LHCN-M2 (cell line): ENCODE results near the gene IGSF23. TPM values are rescaled to one million over a fixed set of nuclear protein-coding genes. Genes with fewer than 3 reads are reported as not detected.
"Not testable (repeated sequence)": the region's sequence is repeated elsewhere in the genome, so short reads cannot be mapped to it uniquely, and the experiment has no call there.

Experiments
- DNase-seq: peaks from one replicate; pipeline ENCODE4 v3.0.0-alpha.2; 2012; ENCODE audit warnings: low read depth
- total RNA-seq: library from RNA; depleted of rRNA; stranded (reverse); fragments of >200 nt; gene quantifications from 2 replicates; pipeline ENCODE4 v1.2.3, GENCODE V29; 2014

IGSF23 gene
- total RNA-seq, 1 experiment from 2014 or later = not detected

DNA sequence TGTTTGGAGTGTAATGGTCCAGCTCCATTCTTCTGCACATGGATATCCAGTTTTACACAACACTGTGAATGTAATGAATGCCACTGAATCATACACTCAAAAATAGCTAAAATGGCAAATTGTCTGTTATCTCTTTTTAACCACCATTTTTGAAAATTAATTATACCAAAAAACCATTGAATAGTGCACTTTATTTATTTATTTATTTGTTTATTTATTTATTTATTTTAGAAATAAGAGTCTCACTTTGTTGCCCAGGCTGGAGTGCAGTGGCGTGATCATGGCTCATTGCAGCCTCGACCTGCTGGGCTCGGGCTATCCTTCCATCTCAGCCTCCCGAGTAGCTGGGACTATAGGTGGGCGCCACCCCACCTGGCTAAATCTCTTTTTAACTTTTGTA lies 50.6 kb downstream of the IGSF23 start:
- no peak for DNase-seq

- no peak for DNase-seq
Measured at GRCh38 chr19:44664976-44665375, 51.6 kb downstream of the IGSF23 start.

DNA sequence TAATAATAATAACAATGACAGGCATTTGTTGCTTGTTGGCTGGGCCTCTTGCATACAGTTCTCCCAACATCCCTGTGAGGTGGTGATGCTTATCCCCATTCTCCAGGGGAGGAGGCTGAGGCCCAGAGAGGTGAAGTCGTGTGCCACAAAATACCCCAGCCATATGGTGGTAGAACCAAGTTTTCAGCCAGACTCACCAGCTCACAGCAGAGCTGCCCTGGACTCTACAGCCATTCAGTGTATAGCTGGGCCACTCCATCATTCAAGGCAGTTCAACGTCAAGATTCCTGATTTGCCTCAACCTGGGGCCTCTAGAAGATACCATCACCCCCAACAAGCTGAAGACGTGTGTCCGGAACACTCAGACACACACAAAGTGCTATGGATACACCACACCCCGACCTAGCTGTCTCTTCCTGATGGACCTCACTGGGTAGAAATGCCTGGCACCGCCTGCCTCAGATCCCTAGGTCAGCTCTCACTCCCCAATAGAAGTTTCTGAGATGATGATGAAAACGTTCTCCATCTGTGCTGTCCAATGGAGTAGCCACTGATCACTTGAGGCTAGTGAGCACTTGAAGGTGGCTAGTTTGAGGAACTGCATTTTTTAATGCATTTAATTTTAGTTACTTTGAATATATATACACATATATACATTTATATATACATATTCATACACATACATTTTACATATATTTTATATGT lies 53.6 kb downstream of the IGSF23 start:
- no peak for DNase-seq

- no peak for DNase-seq
Measured at GRCh38 chr19:44668985-44669764, 55.8 kb downstream of the IGSF23 start.

DNA sequence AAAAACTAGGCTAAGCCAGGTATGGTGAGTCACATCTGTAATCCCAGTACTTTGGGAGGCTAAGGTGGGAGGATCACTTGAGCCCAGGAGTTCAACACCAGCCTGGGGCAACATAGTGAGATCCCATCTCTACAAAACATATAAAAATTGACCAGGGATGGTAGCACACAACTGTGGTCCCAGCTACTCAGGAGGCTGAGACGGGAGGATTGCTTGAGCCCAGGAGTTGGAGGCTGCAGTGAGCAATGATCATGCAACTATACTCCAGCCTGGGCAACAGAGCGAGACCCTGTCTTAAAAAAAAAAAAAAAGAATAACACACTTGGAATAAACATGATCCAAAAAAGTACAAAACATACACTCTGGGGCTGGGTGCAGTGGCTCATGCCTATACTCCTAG lies 56.7 kb downstream of the IGSF23 start:
- not testable (repeated sequence) for DNase-seq

GRCh38 chr19:44671400-44671799 lies 58.0 kb downstream of the IGSF23 start, which contains the start of gene CEACAM19:
Gene CEACAM19 (plus strand): TSS chr19:44671482. CDS start chr19:44671932, 450 bp downstream.
- no peak for DNase-seq

DNA sequence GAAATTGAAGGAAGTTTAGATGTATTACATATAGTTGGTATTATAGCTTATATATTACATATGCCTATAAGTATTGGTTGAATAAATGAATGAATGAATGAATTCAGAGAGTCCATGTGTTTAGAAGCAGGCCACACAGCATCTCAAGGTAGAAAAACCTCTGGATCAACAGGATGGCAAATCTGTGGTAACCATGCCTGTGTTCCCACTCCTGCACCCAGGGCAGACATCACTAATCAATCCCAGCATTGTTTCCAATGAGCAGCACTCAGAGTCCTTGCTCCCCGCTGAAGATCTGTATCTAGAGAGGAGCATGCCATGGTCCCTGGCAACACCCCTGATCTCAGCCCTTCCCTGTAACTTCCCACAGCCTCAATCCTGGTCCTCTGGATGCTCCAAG lies 58.9 kb downstream of the IGSF23 start:
- no peak for DNase-seq

- DNase-seq = no peak
Measured at GRCh38 chr19:44673510-44673909, 60.1 kb downstream of the IGSF23 start.

GRCh38 chr19:44675521-44675920 lies 62.2 kb downstream of the IGSF23 start:
- no peak for DNase-seq

- DNase-seq = peak; percentile 46
Measured at GRCh38 chr19:44677019-44677811, 63.9 kb downstream of the IGSF23 start.

DNA sequence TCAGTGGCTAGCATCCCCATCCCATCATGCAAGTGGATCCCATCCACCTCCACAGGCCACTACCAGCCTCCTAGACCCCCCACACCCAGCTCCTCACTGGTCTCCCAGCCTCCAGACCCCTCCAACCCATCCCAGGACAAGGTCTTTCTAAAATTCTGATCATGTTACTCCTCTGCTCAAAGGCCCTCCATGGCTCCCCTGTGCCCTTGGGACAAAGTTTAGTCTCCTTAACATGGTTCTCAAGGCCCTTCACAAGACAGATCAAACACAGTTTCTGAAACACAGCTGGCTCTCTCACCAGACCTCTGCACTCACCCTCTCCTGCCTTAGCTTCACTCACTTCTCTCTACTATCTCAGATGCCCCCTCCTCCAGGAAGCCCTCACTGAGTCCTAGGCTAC lies 67.2 kb downstream of the IGSF23 start:
- DNase-seq = no peak

DNA sequence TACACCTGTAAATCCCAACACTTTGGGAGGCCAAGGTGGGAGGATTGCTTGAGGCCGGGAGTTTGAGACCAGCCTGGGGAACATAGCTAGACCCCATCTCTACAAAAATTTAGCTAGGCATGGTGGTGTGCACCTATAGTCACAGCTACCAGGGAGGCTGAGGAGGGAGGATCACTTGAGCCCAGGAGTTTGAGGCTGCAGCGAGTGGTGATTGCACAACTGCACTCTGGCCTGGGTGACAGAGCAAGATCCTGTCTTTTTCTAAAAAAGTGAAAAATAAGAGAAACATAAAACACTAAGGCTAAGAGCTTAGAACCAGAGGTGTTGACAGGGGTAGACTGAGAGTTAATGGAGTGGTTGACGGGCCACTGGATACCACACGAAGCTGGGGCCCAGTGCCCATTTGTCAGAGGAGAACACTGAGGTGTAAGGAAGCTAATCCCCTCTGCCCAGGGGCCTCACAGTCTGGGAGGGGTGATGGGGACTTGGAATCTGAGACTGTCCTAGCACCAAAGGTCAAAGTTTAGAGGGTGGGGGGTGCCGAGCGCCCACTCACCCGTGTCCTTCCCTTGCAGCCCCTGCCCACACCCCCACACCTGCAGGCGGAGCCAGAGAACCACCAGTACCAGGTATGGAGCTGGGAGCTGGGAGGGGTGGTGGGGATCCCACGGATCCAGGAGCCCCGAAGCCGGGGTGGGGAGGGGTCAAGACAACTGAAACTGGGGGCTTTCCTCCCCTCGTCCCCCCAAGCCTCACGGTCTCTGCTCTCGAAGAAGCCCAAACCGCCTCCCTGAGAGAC lies 68.8 kb downstream of the IGSF23 start:
- no peak for DNase-seq

- no peak for DNase-seq
Measured at GRCh38 chr19:44682807-44683206, 69.4 kb downstream of the IGSF23 start.

- no peak for DNase-seq
Measured at GRCh38 chr19:44683434-44684210, 70.3 kb downstream of the IGSF23 start.

DNA sequence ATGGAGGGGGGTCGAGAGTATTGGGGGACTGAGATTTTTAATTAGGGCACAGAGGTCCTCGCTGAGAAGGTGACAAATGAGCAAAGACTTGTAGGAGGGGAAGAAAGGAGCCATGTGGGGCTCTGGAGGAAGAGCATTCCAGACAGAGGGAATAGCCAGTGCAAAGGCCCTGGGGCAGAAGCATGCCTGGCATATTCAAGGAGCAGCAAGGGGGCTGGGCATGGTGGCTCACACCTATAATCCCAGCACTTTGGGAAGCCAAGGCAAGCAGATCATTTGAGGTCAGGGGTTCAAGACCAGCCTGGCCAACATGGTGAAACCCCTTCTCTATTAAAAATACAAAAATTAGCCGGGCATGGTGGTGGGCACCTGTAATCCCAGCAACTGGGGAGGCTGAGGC lies 71.0 kb downstream of the IGSF23 start:
- DNase-seq = not testable (repeated sequence)

DNA sequence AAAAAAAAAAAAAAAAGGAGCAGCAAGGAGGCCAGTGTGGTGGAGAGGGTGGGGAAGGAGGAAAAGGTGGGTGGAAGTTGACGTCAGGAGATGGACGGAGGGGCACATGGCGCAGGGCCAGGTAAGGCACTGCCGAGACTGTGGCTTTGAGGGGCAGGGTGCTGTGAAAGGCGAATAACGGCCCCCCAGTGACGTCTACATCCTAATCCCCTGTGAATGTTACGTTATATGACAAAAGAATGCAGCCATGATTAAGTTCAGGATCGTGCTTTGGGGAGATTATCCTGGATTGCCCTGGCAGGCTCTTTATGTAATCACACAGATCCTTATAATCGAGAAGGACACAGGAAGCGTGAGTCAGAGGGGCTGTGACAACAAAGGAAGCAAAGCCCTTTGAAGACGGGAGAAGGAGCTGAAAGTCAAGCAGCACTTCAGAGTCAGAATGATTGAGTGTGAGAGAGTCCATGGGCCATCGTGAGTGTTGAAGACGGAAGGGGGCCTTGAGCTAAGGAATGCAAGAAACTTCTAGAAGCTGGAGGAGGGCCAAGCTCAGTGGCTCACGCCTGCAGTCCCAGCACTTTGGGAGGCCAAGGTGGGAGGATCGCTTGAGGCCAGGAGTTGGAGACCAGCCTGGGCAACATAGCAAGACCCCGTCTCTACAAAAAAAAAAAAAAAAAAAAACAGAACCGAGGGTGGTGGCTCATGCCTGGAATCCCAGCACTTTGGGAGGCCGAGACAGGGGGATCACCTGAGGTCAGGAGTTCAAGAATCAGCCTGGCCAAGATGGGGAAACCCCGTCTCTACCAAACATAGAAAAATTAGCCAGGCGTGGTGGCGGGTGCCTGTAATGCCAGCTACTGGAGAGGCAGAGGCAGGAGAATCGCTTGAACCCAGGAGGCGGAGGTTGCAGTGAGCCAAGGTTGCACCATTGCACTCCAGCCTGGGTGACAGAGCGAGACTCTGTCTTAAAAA lies 71.8 kb downstream of the IGSF23 start:
- DNase-seq = peak; percentile 72

GRCh38 chr19:44685877-44686276 lies 72.5 kb downstream of the IGSF23 start:
- DNase-seq = no peak
